Measurements from ENCODE around the gene VEGFA.
"Not testable (repeated sequence)": the region's sequence is repeated elsewhere in the genome, so short reads cannot be mapped to it uniquely, and the experiment has no call there.

VEGFA gene

DNA sequence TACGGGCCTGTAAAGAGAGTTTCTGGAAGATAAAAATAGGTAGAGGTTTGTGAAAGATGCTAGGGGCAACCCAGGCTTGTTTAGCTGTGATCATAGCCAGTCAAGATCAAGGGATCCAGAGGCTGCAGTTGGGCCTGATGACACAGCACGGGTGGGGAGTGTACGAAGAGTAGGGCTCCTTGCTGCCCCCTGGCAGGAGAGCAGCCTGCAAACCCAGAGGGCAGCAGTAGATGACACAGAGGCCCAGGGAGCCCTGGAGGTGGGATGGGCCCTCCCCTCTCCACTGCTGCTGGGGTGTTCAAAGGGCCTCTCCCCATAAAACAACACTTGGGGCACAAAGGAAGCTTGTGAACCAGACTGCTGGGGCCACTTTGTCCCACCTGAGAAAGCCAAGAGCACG lies 47.2 kb downstream of the VEGFA start:
- H3K27ac ChIP-seq = no peak overlapping the region
- no peak; the same call in 1 of the 2 replicates for TF ChIP-seq CTCF (conservative IDR thresholded peaks at IDR 0.05)
- no peak for TF ChIP-seq ZFX (IDR thresholded peaks at IDR 0.05)

DNA sequence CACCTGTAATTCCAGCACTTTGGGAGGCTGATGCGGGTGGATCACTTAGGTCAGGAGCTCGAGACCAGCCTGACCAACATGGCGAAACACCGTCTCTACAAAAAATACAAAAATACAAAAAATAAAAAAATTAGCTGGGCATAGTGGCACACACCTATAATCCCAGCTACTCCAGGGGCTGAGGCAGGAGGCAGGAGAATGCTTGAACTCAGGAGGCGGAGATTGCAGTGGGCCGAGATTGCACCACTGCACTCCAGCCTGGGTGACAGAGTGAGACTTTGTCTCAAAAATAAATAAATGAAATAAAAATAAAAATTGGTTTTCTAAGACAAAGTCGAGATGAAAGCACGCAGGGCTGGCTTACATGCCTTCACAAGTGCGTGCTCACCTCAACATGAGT lies 49.0 kb downstream of the VEGFA start:
- H3K27ac ChIP-seq = not testable (repeated sequence)

- H3K27ac ChIP-seq = no peak overlapping the region
- TF ChIP-seq CTCF (conservative IDR thresholded peaks at IDR 0.05) (no peak), ZFX (IDR thresholded peaks at IDR 0.05) (no peak)
Measured at GRCh38 chr6:43819958-43820357, 49.9 kb downstream of the VEGFA start.

DNA sequence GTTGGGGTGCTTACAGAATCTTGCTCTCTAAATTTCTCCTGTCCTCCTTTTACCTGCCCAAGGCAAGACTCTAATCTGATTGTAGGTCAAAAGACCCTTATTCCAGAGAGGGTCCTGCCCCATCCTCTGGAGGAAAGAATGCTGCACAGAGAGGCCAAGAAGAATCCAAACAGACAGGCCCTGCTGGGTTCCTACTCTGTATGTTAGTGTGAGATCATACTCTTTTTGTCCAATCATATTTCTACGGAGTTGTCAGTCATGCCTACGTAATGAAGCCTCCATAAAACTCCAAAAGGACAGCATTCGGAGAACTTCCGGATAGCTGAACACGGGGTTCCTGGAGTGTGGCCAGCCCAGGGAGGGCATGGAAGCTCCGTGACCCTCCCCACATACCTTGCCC lies 50.5 kb downstream of the VEGFA start:
- H3K27ac ChIP-seq = no peak overlapping the region
- no peak for TF ChIP-seq ZFX (IDR thresholded peaks at IDR 0.05)
- TF ChIP-seq CTCF (conservative IDR thresholded peaks at IDR 0.05) = no peak

- H3K27ac ChIP-seq = no peak overlapping the region
- TF ChIP-seq CTCF (conservative IDR thresholded peaks at IDR 0.05) = no peak
- TF ChIP-seq ZFX (IDR thresholded peaks at IDR 0.05) = no peak
Measured at GRCh38 chr6:43821101-43821886, 51.3 kb downstream of the VEGFA start.

DNA sequence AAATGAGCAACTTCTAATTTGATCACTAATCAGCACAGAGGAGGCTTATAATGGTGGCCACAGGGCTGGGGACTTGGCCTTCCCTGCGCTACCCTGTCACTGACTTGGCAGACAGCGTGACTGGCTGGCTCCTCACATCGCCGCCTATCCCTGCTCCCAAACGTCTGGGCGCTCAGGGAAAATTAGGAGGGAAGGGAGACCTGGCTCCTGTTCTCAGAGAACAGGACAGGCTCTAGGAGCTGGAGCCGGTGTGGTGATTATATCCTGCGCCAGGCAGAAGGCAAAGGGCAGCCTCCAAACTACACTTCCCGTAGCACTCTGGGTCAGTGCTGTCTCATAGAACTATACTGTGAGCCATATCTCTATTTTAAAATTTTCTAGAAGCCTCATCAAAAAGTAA lies 53.4 kb downstream of the VEGFA start:
- H3K27ac ChIP-seq = no peak overlapping the region
- TF ChIP-seq ZFX (IDR thresholded peaks at IDR 0.05) (no peak), CTCF (conservative IDR thresholded peaks at IDR 0.05) (no peak)

- TF ChIP-seq ZFX (IDR thresholded peaks at IDR 0.05) (no peak), CTCF (conservative IDR thresholded peaks at IDR 0.05) (no peak)
- H3K27ac ChIP-seq = no peak overlapping the region
Measured at GRCh38 chr6:43823879-43824702, 54.1 kb downstream of the VEGFA start.
